Retina (tissue), 1 donor: ENCODE measurements around the gene ME1.
"Not testable (repeated sequence)": the region's sequence is repeated elsewhere in the genome, so short reads cannot be mapped to it uniquely, and the experiment has no call there.

Source experiments
- DNase-seq: peaks from one replicate; pipeline ENCODE4 v3.0.0-alpha.2; 2016

ME1 gene

DNA sequence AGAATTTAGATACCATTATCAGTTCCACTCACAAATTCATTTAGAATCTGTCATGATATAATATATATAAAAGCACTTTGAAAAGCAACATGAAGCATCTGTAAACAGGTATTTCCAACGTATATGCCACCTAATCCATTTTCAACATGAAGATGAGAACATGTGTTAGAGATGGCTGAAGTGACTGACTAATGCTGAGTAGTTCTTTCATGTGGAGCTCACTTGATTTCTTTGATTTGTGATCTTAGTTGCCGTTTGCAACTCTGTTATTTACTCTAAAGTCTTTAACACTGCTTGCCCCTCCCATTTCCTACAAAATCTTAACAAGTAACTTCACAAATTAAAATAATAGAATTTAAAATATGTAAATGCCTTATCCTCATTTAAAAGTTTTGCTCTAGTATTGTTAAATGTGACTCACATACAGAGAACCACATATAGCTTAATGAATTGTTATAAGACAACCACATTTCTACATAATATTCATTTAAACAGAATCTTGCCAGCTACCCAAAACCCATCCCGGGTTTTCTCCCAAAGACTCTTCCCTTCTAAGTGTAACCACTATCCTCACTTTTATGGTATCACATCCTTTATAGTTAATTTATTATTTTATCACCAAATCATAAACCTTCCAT is 78.3 kb downstream of the ME1 start:
- no peak for DNase-seq

DNA sequence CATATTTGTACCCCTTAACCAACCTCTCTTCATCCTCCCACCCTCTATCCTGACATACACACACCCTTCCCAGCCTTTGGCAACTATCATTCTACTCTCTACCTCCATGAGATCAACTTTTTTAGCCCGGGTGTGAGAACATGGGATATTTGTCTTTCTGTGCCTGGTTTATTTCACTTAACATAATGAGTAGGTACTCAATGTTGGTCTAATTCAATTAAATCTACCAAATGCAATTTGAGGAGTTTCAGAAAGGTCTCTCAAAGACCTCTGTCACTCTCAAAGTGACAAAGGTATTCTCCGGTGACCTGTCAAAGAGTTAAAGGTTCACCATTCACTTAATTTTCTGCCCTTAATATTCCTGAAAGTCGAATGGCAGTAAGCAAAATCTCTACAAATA is 87.7 kb downstream of the ME1 start:
- DNase-seq = no peak

DNA sequence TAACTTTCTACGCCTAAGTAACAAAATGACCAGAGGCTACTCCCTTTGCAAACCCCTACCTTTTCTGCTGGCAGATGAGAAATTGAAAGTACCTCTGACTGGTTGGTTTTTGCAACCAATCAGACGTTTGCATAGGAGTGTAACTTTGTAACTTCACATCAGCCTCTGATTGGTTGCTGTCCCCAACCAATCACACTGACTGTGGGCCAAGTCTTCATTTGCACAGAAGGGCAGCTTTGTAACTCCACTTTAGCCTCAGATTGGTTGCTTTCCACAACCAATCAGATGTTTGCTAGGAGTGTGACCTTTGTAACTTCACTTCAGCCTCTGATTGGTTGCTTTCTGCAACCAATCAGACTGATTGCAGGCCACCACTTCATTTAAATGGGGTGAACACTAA is 89.1 kb downstream of the ME1 start:
- no peak for DNase-seq

- not testable (repeated sequence) for DNase-seq
These were observed 96.9 kb downstream of the ME1 start for GRCh38 chr6:83333916-83334315.

DNA sequence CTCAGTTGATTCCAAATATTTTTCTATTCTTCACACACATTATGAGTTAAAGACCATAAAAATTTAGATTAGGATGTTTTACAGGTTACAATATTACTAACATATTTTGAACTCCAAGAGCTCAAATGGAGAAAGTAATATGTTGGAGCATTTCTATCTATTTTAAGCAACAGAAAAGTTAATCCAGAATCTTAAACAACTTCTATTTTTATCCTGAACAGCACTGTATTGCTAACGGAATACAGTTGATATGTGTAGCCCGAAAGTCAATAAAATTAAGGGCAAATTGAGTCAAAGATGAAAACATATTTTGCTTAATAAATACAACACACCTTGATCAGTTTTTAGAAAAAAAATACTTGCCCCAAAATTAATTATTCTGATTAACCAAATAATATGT is 97.4 kb downstream of the ME1 start:
- DNase-seq = no peak

DNA sequence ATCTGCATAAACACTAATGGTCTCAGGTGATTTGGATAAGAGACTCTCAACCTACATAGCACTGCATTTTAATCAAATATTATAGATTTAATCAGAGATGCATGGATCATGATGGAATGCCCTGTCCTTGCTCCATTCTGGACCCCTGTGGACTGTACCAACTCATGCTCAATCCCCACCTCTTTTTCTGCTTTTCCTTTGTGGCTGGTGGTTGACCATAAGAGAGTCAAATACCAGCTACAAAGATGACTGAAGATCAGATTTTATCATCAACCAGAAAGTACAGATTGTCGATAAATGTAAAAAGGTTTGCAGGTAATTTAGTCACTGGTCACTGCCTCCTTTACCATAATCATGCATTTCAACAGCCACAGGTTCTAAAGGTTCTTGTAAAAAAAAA is 116.2 kb downstream of the ME1 start:
- no peak for DNase-seq

DNA sequence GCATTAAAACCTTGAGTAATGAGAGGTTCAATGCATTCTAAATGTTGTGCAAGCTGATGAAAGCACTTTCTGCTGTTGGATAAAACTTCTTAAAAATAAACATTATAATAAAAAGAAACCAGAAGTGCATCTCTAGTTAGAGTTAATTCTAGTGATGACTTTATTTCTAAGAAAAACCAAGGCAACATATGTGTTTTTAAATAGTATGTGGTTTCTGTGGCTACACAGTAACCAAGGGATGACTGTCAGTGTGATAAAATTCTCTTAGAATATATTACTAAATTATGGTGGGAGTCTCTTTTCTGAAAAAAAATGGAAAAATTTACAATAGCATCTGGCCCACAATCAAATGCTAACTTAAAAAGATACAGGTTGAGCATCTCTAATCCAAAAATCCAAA is 117.0 kb downstream of the ME1 start:
- no peak for DNase-seq

DNA sequence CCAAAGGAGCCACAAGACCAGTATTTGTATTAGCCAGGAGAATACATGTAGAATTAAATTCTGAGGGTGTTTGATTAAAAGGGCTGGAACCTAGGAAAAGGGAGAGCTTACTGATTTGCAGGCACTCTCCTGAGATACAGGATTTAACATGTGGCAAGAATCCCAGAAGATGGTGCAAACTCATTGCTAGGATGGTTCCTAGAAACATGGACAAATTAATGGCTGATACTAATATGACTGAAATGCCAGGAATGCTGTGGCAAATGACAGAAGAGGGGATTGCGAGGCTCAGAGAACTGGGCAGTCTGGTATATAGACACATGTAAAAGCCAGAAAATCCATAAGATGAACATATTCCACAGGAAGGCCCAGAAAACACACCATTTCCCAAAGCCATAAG is 119.6 kb downstream of the ME1 start:
- no peak for DNase-seq

DNA sequence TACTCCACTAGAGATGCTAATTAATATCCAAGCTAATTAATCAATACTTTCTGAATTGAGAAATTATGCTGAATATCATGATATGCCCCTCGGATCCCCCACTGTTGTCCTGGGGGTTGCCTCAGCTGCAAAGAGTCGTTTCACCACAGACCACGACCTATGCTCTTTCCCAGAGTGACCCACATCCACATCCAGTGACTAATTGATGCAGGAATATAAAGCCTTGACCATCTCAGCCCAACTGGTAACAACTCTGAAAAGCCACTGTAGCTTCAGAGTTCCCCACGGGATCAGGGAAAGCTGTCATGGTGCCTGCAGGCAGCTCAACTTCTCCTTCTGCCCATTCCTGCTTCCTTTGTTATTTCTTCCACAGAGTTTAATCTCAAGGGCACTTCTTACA is 120.8 kb downstream of the ME1 start:
- no peak for DNase-seq

DNA sequence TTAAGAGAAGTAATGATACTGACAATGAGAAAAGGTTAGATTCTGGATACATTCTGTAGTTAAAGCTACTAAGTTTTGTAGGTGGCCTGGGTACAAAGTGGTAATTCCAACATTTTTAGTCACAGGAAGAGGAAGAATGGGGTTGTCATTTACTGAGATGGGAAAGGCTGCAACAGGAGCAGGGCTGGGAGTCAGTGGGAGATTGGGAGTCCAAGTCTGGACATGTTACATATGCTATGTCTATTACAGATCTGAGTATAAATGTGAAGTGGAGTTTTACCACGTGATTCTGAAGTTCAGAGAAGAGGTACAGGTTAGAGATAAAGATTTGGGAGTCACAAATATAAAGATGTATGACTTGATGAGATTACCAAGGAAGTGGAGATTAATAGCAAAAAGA is 121.5 kb downstream of the ME1 start:
- no peak for DNase-seq

- no peak for DNase-seq
These were observed 122.0 kb downstream of the ME1 start for GRCh38 chr6:83308833-83309232.

GRCh38 chr6:83307849-83308248 is 123.0 kb downstream of the ME1 start:
- DNase-seq = no peak

GRCh38 chr6:83303426-83303825 is 127.4 kb downstream of the ME1 start:
- no peak for DNase-seq

DNA sequence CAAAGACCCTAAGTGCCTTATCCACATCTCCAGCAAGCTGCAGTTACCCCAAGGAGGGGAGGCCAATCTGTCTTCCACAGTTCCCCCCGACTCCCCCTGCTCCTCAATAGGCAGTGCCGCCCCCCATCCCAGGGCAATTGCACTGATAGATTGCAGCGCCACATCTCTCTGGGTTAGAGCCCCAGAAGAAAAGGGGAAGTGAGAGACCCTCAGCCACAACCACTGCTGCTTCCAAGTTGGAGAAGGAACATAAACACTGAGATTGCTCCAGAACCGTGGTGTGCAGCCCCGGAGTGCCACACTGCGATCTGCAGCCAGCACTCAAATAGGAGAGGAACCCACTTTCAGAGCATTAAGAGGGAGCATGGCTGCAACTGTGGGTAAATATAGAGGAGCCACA is 136.2 kb downstream of the ME1 start:
- no peak for DNase-seq

- DNase-seq = no peak
These were observed 137.7 kb downstream of the ME1 start for GRCh38 chr6:83292900-83293843.

DNA sequence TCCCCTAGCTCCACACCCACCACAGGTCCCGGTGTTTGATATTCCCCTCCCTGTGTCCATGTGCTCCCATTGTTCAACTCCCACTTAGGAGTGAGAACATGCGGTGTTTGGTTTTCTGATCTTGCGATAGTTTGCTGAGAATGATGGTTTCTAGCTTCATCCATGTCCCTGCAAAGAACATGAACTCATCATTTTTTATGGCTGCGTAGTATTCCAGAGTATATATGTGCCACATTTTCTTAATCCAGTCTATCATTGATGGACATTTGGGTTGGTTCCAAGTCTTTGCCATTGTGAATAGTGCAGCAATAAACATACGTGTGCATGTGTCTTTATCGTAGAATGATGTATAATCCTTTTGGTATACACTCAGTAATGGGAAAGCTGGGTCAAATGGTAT is 143.6 kb downstream of the ME1 start:
- not testable (repeated sequence) for DNase-seq

DNA sequence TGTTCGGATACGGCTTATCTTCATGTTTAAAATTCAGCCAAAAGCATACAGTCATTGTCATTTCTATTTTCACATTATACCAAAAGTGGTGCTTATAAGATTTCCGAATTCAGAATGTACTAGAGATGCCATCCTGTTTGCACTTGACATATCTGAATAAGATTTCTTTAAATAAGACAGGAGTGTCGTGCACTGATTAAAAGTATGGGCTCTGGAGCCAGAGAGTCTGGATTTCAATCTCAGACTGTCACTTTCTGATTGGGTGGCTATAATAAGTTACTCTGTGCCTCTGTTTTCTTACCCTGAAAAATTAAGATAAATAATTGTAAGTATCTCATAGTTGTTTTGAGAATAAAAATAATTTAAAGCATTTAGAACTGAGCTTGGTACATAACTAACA is 144.9 kb downstream of the ME1 start:
- no peak for DNase-seq

DNA sequence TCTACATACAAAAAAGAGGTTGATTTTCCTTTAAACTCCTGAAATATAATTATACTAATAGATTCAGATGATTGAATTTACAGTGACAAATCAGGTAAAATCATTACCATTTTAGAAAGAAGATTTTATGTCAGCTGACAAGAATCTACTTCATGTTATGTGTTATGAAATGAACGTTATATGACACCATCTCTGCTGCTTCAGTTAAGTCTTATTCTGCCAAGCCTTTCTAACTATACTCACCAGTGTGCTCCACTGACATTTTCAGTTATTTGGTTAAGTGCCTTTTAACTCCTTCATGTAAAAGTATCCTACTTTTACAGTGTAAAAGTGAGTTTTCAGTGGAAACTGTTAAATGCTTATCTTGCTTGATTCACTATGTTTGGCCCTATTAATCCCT is 157.3 kb downstream of the ME1 start:
- DNase-seq = no peak

DNA sequence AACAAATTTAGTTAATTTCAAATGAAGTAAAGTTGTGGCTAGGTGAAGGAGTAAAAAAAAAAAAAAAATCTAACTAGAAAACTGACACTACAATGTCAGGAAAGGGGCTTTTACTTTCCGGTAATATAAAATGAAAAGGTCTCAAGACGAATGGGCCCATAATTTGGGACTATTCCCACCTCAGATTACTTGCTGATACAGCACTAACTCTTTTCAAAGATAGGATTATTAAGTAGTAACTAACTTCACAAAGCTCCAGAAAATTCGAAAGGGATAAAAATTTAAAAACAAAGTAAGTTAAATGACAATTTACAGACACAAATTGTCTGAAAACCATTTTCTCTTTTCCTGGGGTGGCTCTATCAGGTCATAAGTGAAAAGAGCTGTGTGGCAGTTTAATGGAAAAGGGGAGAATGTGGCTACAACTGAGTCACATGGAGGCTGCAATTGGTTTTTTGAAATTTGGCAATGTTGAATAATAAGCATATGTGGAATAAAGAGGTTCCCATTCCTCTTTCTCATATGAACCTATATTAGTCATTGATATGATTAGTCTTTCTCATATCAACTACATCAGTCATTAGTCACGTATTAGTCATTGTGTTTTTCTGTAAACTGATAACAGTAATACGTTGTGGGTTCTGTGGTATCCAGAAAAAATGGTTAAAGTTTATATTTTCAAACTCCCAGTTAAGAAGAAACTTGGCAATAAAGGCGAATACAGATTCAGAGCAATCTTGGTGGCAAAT is 159.7 kb downstream of the ME1 start:
- no peak for DNase-seq

DNA sequence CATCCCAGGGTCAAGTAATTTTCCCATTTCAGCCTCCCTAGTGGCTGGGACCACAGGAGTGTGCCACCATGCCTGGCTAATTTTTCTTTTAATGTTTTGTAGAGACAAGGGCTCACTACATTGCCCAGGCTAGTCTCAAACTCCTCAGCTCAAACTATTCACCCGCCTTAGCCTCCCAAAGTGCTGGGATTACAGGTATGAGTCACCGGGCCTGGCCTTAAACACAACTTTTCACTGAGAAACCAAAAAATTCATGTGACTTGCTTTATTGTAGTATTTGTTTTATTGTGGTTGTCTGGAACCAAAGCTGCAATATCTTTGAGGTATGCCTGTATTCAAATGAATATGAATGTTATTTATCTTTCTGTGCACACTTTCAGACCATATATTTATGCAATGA is 165.5 kb downstream of the ME1 start:
- no peak for DNase-seq

GRCh38 chr6:83260577-83260976 is 170.3 kb downstream of the ME1 start:
- no peak for DNase-seq

GRCh38 chr6:83258517-83258916 is 172.3 kb downstream of the ME1 start:
- no peak for DNase-seq

- DNase-seq = no peak
These were observed 173.1 kb downstream of the ME1 start for GRCh38 chr6:83257791-83258190.

GRCh38 chr6:83256719-83257118 is 174.1 kb downstream of the ME1 start:
- not testable (repeated sequence) for DNase-seq
